Stimulated activated CD4-positive, alpha-beta T cell treated with anti-CD3 and anti-CD28 coated beads, Interleukin-12 subunit alpha, Interleukin-12 subunit beta, amount 100 ng/mL, for 24 hours (primary cell): Measurements from ENCODE around the gene VAV2.

Experiments used
- DNase-seq, 2 experiments: peaks; one replicate each; pipeline ENCODE4 v3.0.0-alpha.2; 2020; ENCODE audit warnings: low read depth in 2 of 2

Gene VAV2

DNA sequence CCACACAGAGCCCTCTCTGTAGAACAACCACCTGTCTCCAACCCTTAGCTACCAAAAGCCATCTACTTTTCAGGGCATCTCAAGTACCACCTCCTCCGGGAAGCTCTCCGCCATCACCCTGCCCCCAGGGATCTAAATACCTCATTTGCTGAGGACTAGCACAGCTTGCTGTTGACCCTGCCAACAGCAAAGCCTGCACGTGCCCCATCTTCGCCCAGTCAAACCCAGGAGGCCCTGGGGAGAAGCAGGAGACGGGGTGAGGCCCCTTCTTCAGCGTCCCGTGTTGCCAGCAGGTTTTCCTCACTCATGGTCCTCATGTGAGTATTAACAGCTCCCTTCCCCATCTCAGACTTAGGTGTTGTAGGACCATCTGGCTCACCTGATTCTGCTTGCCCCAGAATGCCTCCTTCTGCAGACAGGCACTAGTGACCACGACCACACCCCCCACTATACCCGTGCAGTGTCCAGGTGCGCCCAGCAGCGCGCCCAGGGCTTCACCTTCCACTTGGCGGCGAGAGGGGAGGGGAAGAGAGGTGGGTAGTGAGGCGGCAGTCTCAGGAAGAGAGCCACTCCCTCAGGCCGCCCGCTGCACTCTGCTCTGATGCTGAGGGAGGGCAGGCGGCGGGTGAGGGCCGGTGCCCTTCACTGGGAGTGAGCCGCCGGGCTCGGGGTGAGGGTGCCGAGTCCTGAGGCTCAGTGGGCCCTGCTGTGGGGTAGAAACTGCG lies 11.1 kb downstream of the VAV2 start:
- no peak for DNase-seq

DNA sequence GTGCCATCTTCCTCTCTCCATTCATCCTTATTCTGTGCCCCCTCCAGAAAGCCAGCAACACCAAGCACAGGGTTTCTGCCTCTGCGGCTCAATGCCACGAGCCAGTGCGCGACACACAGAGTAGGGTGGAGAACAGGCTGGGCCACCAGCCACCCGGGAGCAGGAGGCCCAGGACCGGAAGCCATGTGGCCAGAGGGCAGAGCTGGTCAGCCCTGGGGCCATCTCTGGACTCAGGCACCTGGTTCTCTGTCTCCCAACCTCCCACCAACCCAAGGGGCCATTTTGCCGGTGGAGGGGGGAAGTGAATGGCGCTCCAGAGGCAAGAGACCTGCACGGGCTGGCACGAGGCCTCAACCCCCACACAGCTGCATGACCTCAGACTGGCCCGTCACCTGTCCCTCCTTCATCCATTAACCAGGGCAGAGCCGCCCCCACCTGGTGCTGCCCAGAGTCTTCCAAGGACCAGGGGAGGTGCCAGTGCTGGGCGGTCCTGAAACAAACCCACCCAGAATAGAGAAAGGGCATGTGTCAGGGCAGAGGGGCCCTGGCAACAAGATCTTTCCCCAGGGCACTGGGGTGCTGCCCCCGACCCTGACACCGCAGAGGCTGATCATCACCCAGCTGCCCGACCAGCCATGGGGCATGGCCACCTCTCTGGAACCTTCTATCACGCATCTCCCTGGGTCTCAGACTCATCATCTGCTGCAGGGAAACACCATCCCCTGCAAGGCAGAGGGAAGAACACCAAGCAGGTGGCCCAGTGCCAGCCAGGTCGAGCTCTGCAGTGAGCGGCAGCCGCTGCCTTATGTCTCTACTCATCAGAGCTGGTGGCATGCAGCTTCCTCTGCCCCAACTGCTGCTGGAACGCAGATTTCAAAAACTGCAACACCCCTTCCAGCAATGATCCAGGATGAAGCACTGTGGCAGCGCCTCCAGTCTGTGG lies 11.9 kb downstream of the VAV2 start:
- no peak for DNase-seq

DNA sequence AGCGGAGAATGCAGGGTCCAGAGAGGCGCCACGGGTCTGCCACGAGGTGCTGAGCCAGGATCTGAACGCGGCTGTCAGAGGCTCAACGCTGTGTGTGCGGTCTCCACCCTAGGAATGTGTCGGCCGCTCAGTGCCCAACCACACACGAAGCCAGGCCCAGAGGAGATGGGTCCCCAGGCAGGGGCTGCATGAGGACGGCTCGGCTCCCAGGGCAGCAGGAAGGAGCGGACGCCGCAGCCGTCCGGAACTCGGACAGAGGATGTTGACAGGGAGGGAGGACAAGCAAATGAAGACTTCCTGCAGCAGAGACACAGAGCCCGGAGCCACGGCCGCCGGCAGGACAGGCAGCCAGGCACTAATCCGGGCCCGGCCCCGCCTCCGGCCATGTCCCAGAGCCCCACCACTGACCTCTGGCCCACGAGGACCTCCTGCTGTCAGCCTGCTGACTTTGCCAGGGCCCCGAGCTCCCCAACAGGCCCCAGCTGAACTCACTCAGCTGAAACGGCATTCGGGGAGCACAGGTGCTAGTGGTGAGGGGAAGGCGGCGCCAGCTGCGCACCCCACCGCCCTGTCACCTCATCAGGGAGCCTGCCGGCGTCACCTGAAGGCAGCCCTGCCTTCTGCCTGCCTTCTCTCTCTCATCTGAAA lies 12.7 kb downstream of the VAV2 start:
- no peak for DNase-seq

DNA sequence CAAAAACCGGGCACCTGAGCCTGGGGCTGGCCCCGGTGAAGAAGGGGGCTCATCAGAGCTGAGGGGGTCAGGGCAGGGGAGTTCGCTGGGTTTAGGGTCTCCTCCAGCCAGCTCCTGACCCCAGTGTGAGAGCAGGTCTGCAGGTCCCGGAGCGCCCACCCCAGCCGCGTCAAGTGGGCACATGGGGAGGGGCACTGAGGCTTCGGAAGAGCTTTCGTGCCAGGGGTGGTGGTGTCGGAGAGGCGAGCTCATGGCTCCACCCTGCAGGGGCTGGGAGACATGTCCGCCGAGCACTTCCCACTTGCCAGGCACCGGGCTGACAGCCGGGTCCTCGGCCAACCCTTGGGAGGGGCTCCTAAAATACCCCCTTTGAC lies 13.2 kb downstream of the VAV2 start:
- no peak for DNase-seq

DNA sequence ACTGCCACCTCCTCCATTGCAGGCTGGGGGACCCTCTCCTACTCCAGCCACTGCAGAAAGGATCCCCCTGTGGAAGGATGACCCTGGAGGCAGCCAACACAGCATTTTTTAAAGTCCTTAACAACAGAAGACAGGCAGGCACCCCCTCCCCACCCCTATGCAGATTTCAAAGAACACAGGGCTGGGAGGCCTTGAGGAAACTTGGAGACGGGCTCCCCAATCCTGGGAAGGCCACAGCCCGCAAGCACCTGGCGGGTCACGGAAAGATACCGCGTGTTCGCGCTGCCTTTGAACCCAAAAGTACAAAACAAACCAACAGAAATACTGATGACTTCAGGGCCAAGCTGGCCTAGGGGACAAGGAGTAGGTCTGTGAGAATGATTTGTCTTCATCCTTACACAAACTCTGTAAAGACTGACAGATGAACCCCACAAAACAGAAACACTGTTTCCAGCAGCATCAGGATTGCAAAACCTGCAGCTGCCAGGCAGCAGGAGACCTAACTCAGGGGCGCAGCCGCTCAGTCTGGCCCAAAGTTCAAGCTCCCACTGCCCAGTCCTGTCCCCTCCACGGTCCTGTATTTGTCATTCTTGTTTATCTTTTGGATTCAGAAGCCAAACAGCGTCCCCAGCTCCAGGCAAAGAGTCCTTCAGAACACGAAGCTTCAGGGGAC lies 13.8 kb downstream of the VAV2 start:
- DNase-seq, result no peak

DNA sequence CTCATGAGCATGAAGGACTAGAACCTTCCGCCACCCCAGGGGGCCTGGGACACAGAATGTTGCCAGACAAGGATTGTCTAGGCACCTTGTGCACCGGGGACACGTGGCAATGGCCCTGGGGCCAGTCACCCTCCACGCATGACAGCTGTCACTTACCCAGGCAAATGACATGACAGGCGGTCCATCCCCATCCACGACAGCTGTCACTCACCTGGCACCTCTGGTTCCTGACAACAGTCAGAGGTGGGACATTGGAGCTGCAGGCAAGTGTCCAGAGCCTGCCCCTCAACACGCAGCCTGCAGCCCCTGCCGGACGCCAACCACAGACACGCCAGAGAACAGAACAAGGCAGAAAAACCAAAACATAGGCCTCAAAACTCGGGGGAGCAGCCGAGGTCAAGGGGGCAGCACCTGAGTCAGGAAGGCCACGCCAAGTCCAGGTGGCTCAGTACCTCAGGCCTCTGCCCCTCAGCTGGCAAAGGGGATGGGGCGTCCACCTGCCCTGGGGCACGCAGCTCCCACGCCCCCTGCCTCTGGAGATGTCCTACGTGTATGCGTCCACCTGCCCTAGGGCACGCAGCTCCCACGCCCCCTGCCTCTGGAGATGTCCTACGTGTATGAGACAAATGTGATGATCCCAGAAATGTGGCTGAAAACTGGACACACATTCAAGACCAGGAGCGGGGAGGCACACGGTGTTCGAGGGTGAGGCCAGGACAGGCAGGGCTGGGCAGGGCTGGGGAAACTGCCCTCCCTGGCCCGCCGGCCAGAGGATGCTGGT lies 14.5 kb downstream of the VAV2 start:
- DNase-seq, result no peak

DNA sequence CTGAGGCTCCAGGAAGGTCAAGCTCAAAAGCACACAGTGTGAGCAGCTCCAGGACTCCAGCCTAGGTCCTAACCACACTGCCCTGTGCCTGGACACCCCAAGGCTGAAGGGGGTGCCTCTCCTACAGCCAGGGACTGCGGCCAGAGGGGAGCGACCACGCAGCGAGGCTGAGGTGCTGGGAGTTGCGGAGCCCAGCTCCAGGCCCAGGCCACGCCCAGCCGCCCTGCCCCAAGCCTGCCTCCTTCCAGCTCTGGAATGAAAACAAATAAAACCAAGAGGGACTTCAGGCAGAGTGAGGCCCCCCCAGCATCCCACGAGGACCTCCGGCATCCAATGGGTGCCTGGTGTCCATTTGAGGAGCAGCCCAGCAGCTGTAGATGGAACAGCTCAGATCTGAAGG lies 15.2 kb downstream of the VAV2 start:
- no peak for DNase-seq

DNA sequence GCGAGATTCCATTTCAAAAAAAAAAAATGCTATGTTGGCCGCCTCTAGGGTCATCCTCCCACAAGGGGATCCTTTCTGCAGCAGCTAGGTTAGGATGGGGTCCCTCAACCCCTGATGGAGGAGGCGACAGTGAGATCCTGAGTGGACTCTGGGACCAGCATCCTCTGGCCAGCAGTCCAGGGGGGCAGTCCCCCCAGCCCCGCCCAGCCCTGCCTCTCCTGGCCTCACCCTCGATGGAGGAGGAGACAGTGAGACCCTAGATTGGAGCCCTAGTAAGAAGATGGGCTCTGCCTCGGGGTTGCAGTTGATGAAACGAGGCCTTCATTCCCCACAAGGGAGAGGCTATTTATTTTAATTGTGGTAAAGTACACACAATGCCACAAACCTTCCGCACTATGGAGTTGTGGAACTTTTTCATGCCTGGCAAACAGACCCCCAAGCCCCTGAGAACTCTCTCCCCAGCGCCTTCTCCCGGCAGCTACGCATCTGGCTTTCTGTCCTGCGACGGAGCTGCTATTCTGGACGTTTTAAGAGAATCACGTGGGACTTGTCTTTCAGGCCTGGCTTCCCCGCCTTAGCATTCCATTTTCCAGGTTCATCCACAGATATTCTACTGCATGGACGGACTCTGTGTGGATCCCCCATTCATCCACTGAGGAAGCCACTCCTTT lies 15.8 kb downstream of the VAV2 start:
- DNase-seq, result no peak

DNA sequence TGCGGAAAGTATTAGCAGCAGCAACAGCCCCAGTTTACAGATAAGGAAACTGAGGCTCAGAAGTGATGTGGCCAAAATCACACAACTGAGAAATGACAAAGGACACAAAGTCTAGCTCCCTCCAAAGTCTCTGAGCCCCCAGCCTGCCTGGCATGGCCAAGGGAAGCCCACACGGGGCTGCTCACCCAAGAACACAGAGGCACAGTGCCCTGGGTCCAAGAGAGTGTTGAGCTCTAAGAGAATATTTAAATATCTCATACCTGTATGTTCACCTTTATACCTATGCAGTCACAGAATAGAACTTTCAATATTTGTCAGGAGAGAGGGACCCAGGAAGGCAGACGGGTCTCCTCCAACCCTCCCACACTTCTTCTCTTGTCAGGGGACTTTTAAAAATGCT lies 16.6 kb downstream of the VAV2 start:
- no peak for DNase-seq

DNA sequence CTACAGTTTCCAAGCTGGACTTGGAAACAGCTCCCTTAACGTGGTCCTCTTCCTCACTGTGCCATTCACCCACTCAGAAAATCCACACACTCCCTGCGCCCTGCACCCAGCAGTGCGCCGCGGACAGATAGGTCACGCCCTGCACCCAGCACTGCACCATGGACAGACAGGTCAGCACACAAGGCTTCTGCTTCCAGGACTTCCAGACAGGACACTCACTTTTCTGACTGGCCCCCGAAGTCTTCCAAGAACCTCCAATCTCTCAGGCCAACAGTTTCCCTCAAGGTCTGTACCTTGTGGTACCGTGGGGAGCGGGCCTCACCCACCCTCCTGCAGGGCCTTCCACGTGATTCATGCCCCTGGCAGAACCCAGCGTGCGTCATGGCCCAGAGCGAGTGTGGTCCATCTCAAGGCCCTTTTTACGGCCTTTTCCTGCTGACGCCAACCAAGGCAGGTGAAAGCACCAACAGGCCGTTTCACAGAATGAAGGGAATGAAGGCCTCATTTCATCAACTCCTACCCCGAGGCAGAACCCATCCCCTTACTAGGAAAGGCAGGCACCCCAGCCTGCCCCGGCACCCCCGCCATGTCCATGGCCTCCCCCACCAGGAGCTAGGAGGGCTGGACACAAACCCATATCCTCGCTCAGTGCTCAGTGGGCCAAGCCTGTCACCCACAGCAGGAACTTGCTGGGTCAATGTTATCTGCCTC lies 17.3 kb downstream of the VAV2 start:
- no peak for DNase-seq

DNA sequence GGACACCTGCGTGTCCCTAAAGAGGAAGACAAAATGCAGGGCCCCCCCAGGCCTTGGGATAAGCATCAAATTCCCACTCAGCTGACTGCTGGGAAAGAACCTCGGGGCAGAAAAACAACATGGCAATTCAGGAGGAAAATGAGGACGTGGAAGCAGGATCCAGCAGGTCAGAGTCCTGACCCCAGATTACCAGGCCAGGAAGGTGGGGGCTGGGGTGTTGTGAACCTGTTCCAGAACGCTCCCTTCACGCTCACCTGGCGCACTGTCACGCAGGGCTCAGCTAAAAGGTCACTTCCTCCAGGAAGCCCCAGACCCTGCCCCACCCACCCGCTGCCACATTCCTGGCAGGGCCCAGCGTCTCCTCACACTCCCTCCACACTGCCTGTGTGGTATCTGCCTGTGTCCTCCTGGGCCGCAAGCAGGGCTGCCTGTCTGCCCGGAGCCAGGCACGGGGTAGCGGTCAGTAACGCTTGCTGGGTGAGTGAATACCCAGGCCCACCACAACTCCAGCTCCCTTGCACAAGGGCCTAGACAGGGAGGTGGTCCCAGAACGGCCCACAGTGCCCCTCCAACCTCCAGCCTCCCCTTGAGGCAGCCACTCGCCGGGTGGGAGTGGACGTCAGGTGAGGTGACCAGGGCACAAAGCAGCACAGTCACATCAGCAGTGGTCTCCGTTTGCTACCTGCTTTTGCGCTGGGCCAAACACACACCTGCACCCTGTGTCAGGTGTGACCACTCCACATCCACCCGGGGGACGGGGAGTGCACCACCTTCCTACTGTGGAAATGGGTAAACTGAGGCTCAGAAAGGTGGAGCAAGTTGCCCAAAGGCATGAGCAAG lies 18.1 kb downstream of the VAV2 start:
- no peak for DNase-seq

DNA sequence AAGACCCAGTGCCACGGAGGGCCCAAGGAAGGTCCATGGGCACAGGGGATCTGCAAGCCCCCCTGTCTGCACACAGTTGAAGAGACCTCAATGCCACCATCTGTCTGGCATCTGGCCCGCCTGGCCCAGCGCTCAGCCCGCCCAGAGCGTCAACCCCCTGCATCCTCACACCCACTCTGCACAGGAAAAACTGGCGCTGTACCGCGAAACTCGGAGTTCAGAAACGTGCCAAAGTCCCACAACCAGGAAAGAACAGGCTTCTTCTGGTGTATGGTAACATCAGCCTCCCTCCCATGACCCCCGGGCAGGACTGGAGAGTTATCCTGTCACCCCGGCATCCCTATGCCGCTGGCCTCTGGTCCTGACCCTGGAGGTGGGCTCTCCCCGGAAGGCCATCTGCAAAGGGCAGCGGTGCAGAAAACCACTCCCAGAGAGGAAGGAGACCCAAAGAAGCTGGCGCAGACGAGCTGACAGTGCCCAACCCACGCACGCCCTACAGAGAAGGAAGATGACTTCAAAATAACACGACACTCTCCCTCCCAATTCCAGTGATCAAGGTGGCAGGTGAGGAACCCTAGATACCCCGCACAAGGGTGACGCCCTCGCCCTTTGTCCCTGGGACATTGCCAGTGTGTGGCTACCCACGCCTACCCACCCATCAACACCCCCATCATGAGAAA lies 18.9 kb downstream of the VAV2 start:
- DNase-seq, result no peak

DNA sequence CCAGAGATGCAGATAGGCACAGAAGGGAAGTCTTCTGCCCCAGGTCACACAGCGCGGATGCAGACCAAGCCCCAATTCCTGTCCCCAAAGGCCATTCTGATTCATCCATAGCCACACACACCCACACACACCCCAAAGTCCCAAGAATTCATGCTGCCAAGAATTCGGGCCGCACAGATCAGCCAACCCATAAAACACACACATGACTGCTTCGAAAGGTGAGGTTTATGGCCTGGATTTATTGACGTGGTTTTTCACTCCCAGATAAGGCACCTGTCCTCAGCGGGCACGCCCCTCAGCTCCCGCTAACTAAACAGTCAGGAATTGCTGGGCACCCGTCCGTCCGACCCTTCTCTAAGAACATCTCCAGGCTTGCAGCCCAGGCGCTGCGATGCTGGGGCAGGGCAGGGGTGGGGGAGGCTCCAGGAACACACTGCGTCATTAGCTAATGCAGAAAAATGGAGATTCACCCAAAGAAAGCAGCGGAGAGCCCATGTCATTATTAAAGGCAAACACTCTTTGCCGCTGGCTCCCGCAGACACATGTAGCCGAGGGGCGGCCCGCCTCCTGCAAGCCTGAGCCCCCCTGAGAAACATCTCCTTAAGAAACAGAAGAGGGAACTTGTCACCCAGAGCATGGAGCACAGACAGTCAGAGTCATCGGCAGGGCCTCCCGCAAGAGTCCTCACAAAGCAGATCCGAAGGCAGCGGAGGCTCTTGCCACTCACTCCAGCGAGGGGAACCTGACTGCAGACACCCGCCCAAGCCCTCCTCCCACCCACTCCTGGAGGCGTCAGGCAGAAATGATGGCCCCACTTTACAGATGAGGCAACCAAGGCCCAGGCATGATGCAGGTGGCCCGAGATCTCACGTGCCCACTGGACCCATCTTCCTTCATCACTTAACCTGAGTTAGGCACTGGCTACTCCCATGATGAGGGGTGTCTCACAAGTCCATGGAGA lies 19.9 kb downstream of the VAV2 start:
- DNase-seq, result no peak

DNA sequence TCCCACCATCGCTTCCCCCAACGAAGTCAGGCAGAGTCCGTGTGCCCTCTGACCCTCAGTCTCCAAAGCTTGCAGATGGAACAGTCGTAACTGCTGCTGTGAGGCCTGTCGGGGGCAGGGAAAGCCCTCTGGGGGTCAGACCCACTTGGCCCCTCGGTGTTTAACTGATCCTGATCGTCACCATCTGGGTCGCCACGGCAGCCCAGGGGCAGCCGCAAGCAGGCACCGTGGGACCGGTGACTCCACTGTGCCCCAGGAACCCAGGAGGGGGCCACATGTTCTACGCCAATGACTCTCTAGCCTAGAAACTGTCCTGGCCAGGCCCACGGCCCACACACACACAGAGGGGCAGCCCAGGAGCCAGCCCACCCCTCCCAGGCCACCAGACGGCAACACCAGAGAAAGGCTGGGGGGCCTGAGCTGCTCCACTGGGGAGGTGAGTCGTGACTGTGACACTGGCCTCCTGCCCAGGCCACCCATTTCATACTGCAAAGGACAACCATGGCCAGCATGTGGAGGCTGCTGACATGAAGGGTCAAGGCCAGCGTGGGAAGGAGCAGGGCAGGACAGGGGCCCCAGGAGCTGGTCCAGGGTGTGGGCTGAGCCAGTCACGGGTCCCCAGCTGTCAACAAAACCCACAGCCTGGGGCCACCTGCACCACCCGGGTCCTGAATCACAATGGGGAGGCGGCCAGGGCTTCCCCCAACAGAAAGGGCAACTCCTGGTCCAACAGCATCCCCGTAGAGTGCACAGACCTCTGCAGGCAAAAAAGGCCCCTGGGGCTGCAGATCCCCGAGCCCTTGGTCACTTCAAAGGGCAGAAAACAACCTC lies 20.8 kb downstream of the VAV2 start:
- DNase-seq, result no peak

DNA sequence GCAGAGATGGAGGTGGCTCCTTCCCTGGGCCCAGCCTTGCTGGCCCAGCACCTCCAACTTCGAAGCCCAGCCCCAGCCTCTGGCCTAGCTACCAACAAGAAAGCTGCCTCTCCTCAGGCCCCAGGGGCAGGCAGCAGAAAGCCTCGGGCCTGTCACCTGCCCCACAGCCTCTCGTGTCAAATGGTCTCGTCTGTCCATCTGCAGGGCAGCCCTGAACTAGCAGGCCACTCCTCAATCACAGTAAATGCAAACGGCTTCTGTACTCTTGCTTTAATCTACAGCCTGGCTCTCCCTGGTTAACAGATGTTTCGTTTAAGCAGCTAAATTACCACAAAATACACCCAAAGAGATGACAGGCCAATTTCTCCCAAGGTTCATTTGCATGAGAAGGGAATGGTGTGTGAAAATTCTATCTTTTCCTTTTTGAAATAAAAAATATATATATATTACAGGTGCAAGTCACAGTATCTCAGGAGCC lies 21.5 kb downstream of the VAV2 start:
- DNase-seq, result no peak
